Stomach (tissue), 19 donors: ENCODE results near the gene OR4S1. TPM values are rescaled to one million over a fixed set of nuclear protein-coding genes. Genes with fewer than 3 reads are reported as not detected.

ENCODE experiments used
- DNase-seq, 2 donors: peaks; one replicate each; pipeline versions ENCODE4 v3.0.0 to v3.0.0-alpha.2; 2013 to 2019
- H3K27ac ChIP-seq, 5 donors: fragments of 200-600 bp in 4 of 5; sonication (generic) in 4 of 5; one replicate each; pipeline ENCODE4 v1.5.1; 2013 to 2019; ENCODE audit warnings: mild to moderate bottlenecking in 1 of 5, moderate library complexity in 1 of 5
- H3K27me3 ChIP-seq, 3 donors: fragments of 200-600 bp; sonication (generic); one replicate each; pipeline ENCODE4 v1.5.1; 2017 to 2019; ENCODE audit warnings: mixed run types in 1 of 3
- H3K36me3 ChIP-seq, 4 donors: fragments of 200-600 bp; sonication (generic); 1 replicate in 3 of 4; 2 replicates in 1 of 4; pipeline ENCODE4 v1.5.1; 2016 to 2019
- H3K4me1 ChIP-seq, 4 donors: fragments of 200-600 bp; sonication (generic); one replicate each; pipeline ENCODE4 v1.5.1; 2016 to 2019
- H3K4me3 ChIP-seq, 4 donors: fragments of 200-600 bp; sonication (generic) in 3 of 4; one replicate each; pipeline ENCODE4 v1.5.1; 2016 to 2019; ENCODE audit warnings: mild to moderate bottlenecking in 1 of 4
- H3K9me3 ChIP-seq, 4 donors: fragments of 200-600 bp; sonication (generic); one replicate each; pipeline ENCODE4 v1.5.1; 2016 to 2019
- EP300 ChIP-seq: sonication (generic); formaldehyde crosslinking; IDR thresholded peaks from one replicate; pipeline ENCODE4 v1.6.1; 2017; ENCODE audit warnings: antibody characterized with exemption
- POLR2A ChIP-seq, 4 donors: fragments of 450-650 bp; IDR thresholded peaks; one replicate each; pipeline ENCODE4 v1.6.1; 2016; ENCODE audit warnings: antibody characterized with exemption in 4 of 4, control low read depth in 2 of 4, mild to moderate bottlenecking in 1 of 4, moderate library complexity in 1 of 4
- POLR2AphosphoS5 ChIP-seq, 3 donors: sonication (generic); formaldehyde crosslinking; IDR thresholded peaks; one replicate each; pipeline ENCODE4 v1.6.1; 2016; ENCODE audit warnings: antibody characterized with exemption in 3 of 3
- WGBS, 5 donors: extraction: QIAGEN DNeasy Blood & Tissue Kit in 3 of 5; methylation state at CpG; one replicate each; pipeline versions ENCODE4 v1.1.5 to v1.1.7; 2013 to 2018; 5-methylcytosine and 5-hydroxymethylcytosine counted together
- intact Hi-C: fragments of 100-400 bp; cut with DNase I; formaldehyde crosslinking; loops from one replicate; pipeline ENCODE4 v1.15.1; 2023; ENCODE audit warnings: low total_unique reads
- long read RNA-seq, 10 donors: transcript quantifications; one replicate each; lab custom pipeline, GENCODE V29; 2026
- polyA plus RNA-seq, 3 donors: library from polyadenylated mRNA; stranded (reverse); fragments of 200-250 nt; gene quantifications; one replicate each; pipeline ENCODE4 v1.2.3, GENCODE V29; 2013
- total RNA-seq, 5 donors: library from RNA; depleted of rRNA; stranded (reverse); fragments of >200 nt; gene quantifications; one replicate each; pipeline versions ENCODE4 v1.1.0 to v1.2.3, GENCODE V29; 2014 to 2016
- TF ChIP-seq, protein P1 (sequence below), 7 experiments: fragments of 450-650 bp in 4 of 7; fragments of 200-600 bp in 3 of 7; sonication (generic) in 3 of 7; IDR thresholded peaks; one replicate each; pipeline ENCODE4 v1.5.1; 2016 to 2019; ENCODE audit warnings: antibody characterized with exemption in 7 of 7, control low read depth in 2 of 7, mild to moderate bottlenecking in 1 of 7
- donor health status: healthy with polysubstance abuse.
- donor health status: Bipolar disorder and iron deficiency.
- donor health status: healthy.

The OR4S1 gene, protein sequence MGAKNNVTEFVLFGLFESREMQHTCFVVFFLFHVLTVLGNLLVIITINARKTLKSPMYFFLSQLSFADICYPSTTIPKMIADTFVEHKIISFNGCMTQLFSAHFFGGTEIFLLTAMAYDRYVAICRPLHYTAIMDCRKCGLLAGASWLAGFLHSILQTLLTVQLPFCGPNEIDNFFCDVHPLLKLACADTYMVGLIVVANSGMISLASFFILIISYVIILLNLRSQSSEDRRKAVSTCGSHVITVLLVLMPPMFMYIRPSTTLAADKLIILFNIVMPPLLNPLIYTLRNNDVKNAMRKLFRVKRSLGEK
- total RNA-seq (not detected), polyA plus RNA-seq (not detected)
- long read RNA-seq, donor 1, result 0 reads
- long read RNA-seq, donor 2, result 0 reads
- long read RNA-seq, donor 3, result 0 reads
- long read RNA-seq, donor 4, result 0 reads
- long read RNA-seq, donor 5, result 0 reads
- long read RNA-seq, donor 6, result 0 reads
- long read RNA-seq, donor 7, result 0 reads
- long read RNA-seq, donor 8, result 0 reads
- long read RNA-seq, donor 9, result 0 reads
- long read RNA-seq, donor 10, result 0 reads

DNA sequence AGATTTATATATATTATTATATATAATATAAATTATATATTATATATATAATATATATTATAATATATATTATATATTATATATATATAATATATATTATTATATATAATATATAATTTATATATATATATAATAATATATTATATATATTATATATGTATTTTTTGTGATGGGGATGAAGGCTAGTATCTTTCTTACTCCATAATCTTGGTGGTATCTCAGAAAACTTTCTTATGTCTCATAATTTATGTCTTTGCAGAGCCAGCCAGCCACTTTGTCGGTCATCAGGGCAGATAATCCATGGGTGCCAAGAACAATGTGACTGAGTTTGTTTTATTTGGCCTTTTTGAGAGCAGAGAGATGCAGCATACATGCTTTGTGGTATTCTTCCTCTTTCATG, at the start of gene OR4S1:
TSS of gene OR4S1 (plus strand) at position 301 of the 400 bp plus-strand sequence. CDS start at position 301, 0 bp downstream.
- no peak for DNase-seq
- TF ChIP-seq POLR2AphosphoS5 (IDR thresholded peaks at IDR 0.05), result no peak
- TF ChIP-seq POLR2A (IDR thresholded peaks at IDR 0.05), result no peak
- TF ChIP-seq EP300, result no peak
- TF ChIP-seq, protein P1, sequence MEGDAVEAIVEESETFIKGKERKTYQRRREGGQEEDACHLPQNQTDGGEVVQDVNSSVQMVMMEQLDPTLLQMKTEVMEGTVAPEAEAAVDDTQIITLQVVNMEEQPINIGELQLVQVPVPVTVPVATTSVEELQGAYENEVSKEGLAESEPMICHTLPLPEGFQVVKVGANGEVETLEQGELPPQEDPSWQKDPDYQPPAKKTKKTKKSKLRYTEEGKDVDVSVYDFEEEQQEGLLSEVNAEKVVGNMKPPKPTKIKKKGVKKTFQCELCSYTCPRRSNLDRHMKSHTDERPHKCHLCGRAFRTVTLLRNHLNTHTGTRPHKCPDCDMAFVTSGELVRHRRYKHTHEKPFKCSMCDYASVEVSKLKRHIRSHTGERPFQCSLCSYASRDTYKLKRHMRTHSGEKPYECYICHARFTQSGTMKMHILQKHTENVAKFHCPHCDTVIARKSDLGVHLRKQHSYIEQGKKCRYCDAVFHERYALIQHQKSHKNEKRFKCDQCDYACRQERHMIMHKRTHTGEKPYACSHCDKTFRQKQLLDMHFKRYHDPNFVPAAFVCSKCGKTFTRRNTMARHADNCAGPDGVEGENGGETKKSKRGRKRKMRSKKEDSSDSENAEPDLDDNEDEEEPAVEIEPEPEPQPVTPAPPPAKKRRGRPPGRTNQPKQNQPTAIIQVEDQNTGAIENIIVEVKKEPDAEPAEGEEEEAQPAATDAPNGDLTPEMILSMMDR (IDR thresholded peaks at IDR 0.05), result no peak
- Histone ChIP-seq H3K27me3 (no peaks in the 10 kb centered on the region), H3K27ac (no peak within 1 kb of the TSS), H3K4me3 (no peak within 1 kb of the TSS), H3K36me3 (no peaks in the 10 kb centered on the region), H3K9me3 (peaks cover 0 to under 1% (median 0%) of the 10 kb centered on the region in 4 donors), H3K4me1 (no peaks in the 10 kb centered on the region)
- intact Hi-C loops, result no loop called here
- 57 to 81% (median 67%) methylated on average over 1 of the region's 1 CpG for WGBS, 5 donors

DNA sequence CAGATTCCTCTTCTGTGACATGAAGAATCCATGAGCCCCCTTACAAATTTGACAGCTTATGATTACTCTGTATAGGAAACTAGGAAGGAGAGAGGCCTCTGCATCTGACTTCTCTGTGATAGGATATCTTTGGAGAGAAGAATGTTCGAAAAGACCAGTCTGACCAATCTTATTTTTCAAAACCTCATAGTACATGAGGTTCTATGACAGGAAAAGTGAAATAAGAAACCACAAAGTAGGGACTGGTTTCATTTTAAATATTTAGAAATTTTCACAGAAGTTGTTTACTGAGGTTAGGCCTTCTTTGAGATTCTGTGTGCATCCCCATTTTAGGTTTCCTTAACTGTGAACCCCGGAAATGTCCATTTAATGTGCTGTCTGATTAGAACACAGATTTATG, 44.4 kb upstream of the OR4S1 start:
- WGBS, 5 donors, result 75 to 90% (median 80%) methylated on average over 2 of the region's 2 CpGs
- DNase-seq, result no peak
- Histone ChIP-seq H3K27ac (no peak overlapping the region), H3K4me3 (no peak overlapping the region), H3K4me1 (no peaks in the 10 kb centered on the region), H3K36me3 (no peaks in the 10 kb centered on the region), H3K9me3 (no peaks in the 10 kb centered on the region), H3K27me3 (no peaks in the 10 kb centered on the region)
- intact Hi-C loops, result no loop called here
- TF ChIP-seq, protein P1 (IDR thresholded peaks at IDR 0.05), result no peak
- no peak for TF ChIP-seq EP300
- no peak for TF ChIP-seq POLR2AphosphoS5 (IDR thresholded peaks at IDR 0.05)
- TF ChIP-seq POLR2A (IDR thresholded peaks at IDR 0.05), result no peak

DNA sequence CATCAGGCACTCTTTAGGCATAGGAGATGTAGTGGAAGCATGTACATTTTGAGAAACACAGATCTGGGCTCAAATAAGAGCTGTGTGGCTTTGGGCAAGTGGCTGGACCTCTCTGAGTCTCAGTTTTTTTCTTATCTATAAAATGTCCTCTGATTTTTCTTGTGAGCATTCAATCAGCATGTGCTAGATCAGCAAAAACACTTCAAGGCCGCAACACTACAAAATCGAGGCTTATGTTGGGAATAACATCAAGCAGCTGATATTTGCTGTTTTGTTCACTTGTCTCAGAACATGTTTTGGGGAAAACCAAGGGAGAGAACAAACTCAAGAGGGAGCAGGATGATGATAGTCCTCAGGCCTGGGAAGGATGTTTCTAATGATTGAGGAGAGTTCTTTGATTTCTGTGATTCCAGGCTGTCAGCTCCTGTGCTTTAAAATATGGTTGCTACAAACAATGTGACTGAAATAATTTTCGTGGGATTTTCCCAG, 42.6 kb upstream of the OR4S1 start, which contains the start of gene OR4X1:
TSS of gene OR4X1 (plus strand) at position 439 of the 489 bp plus-strand sequence. CDS start at position 439, 0 bp downstream.
- H3K4me3 ChIP-seq, result no peak within 1 kb of the TSS
- no peaks in the 10 kb centered on the region for H3K36me3 ChIP-seq
- no peak for DNase-seq
- no peaks in the 10 kb centered on the region for H3K9me3 ChIP-seq
- H3K27ac ChIP-seq, result no peak within 1 kb of the TSS
- intact Hi-C loops, result no loop called here
- WGBS, 5 donors, result 24 to 39% (median 32%) methylated on average over 3 of the region's 3 CpGs
- TF ChIP-seq, protein P1 (IDR thresholded peaks at IDR 0.05), result no peak
- no peak for TF ChIP-seq POLR2A (IDR thresholded peaks at IDR 0.05)
- TF ChIP-seq EP300, result no peak
- TF ChIP-seq POLR2AphosphoS5 (IDR thresholded peaks at IDR 0.05), result no peak
- no peaks in the 10 kb centered on the region for H3K27me3 ChIP-seq
- no peaks in the 10 kb centered on the region for H3K4me1 ChIP-seq

DNA sequence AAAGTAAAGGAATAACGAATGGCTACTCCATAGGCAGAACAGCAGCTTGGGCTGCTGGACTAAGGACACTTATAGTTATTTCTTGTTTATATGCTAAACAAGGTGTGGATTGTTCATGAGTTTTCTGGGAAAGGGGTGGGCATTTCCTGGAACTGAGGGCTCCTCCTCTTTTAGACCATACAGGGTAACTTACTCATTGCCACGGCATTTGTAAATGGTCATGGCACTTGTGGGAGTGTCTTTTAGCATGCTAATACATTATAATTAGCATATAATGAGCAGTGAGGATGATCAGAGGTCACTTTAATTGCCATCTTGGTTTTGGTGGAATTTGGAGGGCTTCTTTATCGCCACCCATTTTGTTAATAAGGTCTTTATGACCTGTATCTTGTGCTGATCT, 35.4 kb upstream of the OR4S1 start:
- TF ChIP-seq POLR2A (IDR thresholded peaks at IDR 0.05), result no peak
- TF ChIP-seq POLR2AphosphoS5 (IDR thresholded peaks at IDR 0.05), result no peak
- no peak for TF ChIP-seq EP300
- TF ChIP-seq, protein P1 (IDR thresholded peaks at IDR 0.05), result no peak
- Histone ChIP-seq H3K9me3 (no peaks in the 10 kb centered on the region), H3K27ac (no peak overlapping the region), H3K27me3 (no peaks in the 10 kb centered on the region), H3K36me3 (no peaks in the 10 kb centered on the region), H3K4me1 (no peaks in the 10 kb centered on the region), H3K4me3 (no peak overlapping the region)
- 64 to 75% (median 67%) methylated on average over 3 of the region's 3 CpGs for whole genome bisulfite sequencing, 5 donors
- DNase-seq, result no peak
- intact Hi-C loops, result no loop called here
